PC-3 (cell line): ENCODE data around the gene FAR2. TPM values are rescaled to one million over a fixed set of nuclear protein-coding genes. Genes with fewer than 3 reads are reported as not detected.

ENCODE experiments used
- ATAC-seq: fragments of 200-7000 bp; cut with Tn5 transposase; 2 replicates; pipeline ENCODE4 v1.9.1; 2020; ENCODE audit warnings: mild to moderate bottlenecking, moderate library complexity
- BruUV-seq: library from RNA; stranded (reverse); fragments of 400-500 nt; replicated peaks from 2 replicates; lab custom pipeline; 2021; lab: Mats Ljungman, UMichigan
- CTCF ChIA-PET: fragments of 300-600 bp; sonication (Branson Sonifier 250); formaldehyde crosslinking; loops from one replicate; lab custom pipeline; 2022; ENCODE audit warnings: antibody characterized with exemption; lab: Charles Lee
- POLR2A ChIA-PET: fragments of 300-600 bp; sonication (Branson Sonifier 250); formaldehyde crosslinking; loops from one replicate; lab custom pipeline; 2022; ENCODE audit warnings: antibody characterized with exemption; ENCODE audit not compliant: unreplicated experiment; lab: Charles Lee
- DNase-seq: peaks from one replicate; pipeline ENCODE4 v3.0.0-alpha.2; 2015
- H2AFZ ChIP-seq: fragments of 300-600 bp; sonication (generic); 2 replicates; pipeline ENCODE4 v1.6.0; 2016; ENCODE audit warnings: antibody characterized with exemption, low read length
- H3F3A ChIP-seq: fragments of 300-600 bp; sonication (generic); one replicate; pipeline ENCODE4 v1.6.0; 2017; ENCODE audit warnings: antibody characterized with exemption, low read length, control low read depth, mild to moderate bottlenecking; ENCODE audit not compliant: unreplicated experiment
- H3K27ac ChIP-seq: fragments of 300-600 bp; sonication (generic); 2 replicates; pipeline ENCODE4 v1.5.1; 2016; ENCODE audit warnings: mild to moderate bottlenecking, low read length
- H3K27me3 ChIP-seq: fragments of 300-600 bp; sonication (generic); 2 replicates; pipeline ENCODE4 v1.6.1; 2016; ENCODE audit warnings: low read length, mixed read lengths
- H3K36me3 ChIP-seq: fragments of 300-600 bp; sonication (generic); 2 replicates; pipeline ENCODE4 v1.6.1; 2016; ENCODE audit warnings: low read depth, mixed run types, low read length, mixed read lengths
- H3K4me1 ChIP-seq: fragments of 300-600 bp; sonication (generic); 2 replicates; pipeline ENCODE4 v1.5.1; 2016; ENCODE audit warnings: low read length; ENCODE audit not compliant: insufficient read depth
- H3K4me2 ChIP-seq: fragments of 300-600 bp; sonication (generic); 2 replicates; pipeline ENCODE4 v1.6.0; 2016; ENCODE audit warnings: low read length
- H3K4me3 ChIP-seq: fragments of 300-600 bp; sonication (generic); 2 replicates; pipeline ENCODE4 v1.5.1; 2016; ENCODE audit warnings: mild to moderate bottlenecking, low read length, mixed read lengths
- H3K79me2 ChIP-seq: fragments of 300-600 bp; sonication (generic); 2 replicates; pipeline ENCODE4 v1.6.1; 2017; ENCODE audit warnings: low read length, mixed read lengths
- H3K9ac ChIP-seq: fragments of 300-600 bp; sonication (generic); 2 replicates; pipeline ENCODE4 v1.6.0; 2016; ENCODE audit warnings: mild to moderate bottlenecking, low read length
- H3K9me2 ChIP-seq: fragments of 300-600 bp; sonication (generic); replicated peaks from 2 replicates; pipeline ENCODE4 v1.6.1; 2016; ENCODE audit warnings: mixed run types, low read length, mixed read lengths
- H3K9me3 ChIP-seq: fragments of 300-600 bp; sonication (generic); 2 replicates; pipeline ENCODE4 v1.6.1; 2016; ENCODE audit warnings: low read length, mixed read lengths
- H4K20me1 ChIP-seq: fragments of 300-600 bp; sonication (generic); 2 replicates; pipeline ENCODE4 v1.6.1; 2016; ENCODE audit warnings: low read length, mixed read lengths
- CTCF ChIP-seq: fragments of 300-600 bp; sonication (generic); conservative IDR thresholded peaks from 2 replicates; pipeline ENCODE4 v1.5.1; 2017; ENCODE audit warnings: antibody characterized with exemption, low read depth, mild to moderate bottlenecking, low read length
- EZH2 ChIP-seq: fragments of 300-600 bp; sonication (generic); IDR thresholded peaks from one replicate; pipeline ENCODE4 v1.6.1; 2017; ENCODE audit warnings: antibody characterized with exemption, mild to moderate bottlenecking, low read length; ENCODE audit not compliant: unreplicated experiment
- EZH2phosphoT487 ChIP-seq: fragments of 300-600 bp; sonication (generic); IDR thresholded peaks from 2 replicates; pipeline ENCODE4 v1.6.1; 2018; ENCODE audit warnings: mild to moderate bottlenecking, antibody characterized with exemption, low read length, borderline replicate concordance
- intact Hi-C: fragments of 100-400 bp; cut with micrococcal nuclease; formaldehyde crosslinking; loops from 2 replicates; pipeline ENCODE4 v1.9.0; 2023
- total RNA-seq: library from RNA; depleted of rRNA; stranded (reverse); fragments of >200 nt; gene quantifications from 2 replicates; pipeline ENCODE4 v1.2.3, GENCODE V29; 2014

FAR2 gene
- total RNA-seq, 1 experiment from 2014 or later, result 10.2 TPM

GRCh38 chr12:29131539-29131938, 17.5 kb upstream of the FAR2 start:
- CTCF ChIA-PET, result no interaction called here
- no peak for ATAC-seq

DNA sequence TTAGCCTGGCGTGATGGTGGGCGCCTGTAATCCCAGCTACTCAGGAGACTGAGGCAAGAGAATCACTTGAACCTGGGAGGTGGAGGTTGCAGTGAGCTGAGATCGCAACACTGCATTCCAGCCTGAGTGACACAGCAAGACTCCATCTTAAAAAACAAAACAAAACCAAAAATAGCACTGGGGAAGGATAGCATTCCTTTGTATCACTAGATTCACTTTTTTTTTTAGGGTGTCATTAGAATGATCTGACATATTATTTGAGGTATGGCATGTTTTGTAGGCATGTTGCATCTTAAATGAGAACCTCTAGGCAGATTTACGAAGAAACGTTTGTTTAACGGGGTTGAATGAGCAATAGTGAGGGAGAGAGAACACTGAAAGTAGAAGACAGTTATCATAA, 16.8 kb upstream of the FAR2 start:
- no peak overlapping the region for H3K4me2 ChIP-seq
- POLR2A ChIA-PET, result no interaction called here
- no peaks in the 10 kb centered on the region for H3K4me1 ChIP-seq

More at GRCh38 chr12:29131539-29131938, 17.5 kb upstream of the FAR2 start:
- Histone ChIP-seq H3K4me2 (no peak overlapping the region), H3F3A (no peaks in the 10 kb centered on the region), H2AFZ (no peak overlapping the region), H3K4me1 (no peaks in the 10 kb centered on the region), H3K4me3 (no peak overlapping the region), H4K20me1 (no peaks in the 10 kb centered on the region), H3K79me2 (no peaks in the 10 kb centered on the region), H3K27ac (no peak overlapping the region), H3K9me3 (no peaks in the 10 kb centered on the region), H3K9ac (no peak overlapping the region), H3K27me3 (no peaks in the 10 kb centered on the region), H3K9me2 (no peaks in the 10 kb centered on the region), H3K36me3 (no peaks in the 10 kb centered on the region)
- no peak for TF ChIP-seq EZH2phosphoT487
- TF ChIP-seq CTCF, result no peak
- no peak for TF ChIP-seq EZH2
- BruUV-seq, result no TSS peak
- POLR2A ChIA-PET, result no interaction called here
- DNase-seq, result peak; percentile 19
- intact Hi-C loops, result no loop called here

More for the DNA sequence above, 16.8 kb upstream of the FAR2 start:
- Histone ChIP-seq H3K27me3 (no peaks in the 10 kb centered on the region), H3K36me3 (no peaks in the 10 kb centered on the region), H4K20me1 (no peaks in the 10 kb centered on the region), H3K79me2 (no peaks in the 10 kb centered on the region), H3F3A (no peaks in the 10 kb centered on the region), H3K4me3 (no peak overlapping the region), H3K9ac (no peak overlapping the region), H3K9me3 (no peaks in the 10 kb centered on the region), H2AFZ (no peak overlapping the region), H3K9me2 (no peaks in the 10 kb centered on the region), H3K27ac (no peak overlapping the region)
- DNase-seq, result no peak
- TF ChIP-seq CTCF, result no peak
- no peak for TF ChIP-seq EZH2
- no peak for TF ChIP-seq EZH2phosphoT487
- ATAC-seq, result no peak
- intact Hi-C loops, result no loop called here
- no TSS peak for BruUV-seq
- CTCF ChIA-PET, result no interaction called here
